GM21825 (cell line): ENCODE data around the gene ATP2A3.

Experiments
- ATAC-seq: cut with Tn5 transposase; IDR thresholded peaks from one replicate; pipeline ENCODE4 v1.9.1; 2021; ENCODE audit warnings: mild to moderate bottlenecking, moderate library complexity; ENCODE audit not compliant: unreplicated experiment

The ATP2A3 gene

DNA sequence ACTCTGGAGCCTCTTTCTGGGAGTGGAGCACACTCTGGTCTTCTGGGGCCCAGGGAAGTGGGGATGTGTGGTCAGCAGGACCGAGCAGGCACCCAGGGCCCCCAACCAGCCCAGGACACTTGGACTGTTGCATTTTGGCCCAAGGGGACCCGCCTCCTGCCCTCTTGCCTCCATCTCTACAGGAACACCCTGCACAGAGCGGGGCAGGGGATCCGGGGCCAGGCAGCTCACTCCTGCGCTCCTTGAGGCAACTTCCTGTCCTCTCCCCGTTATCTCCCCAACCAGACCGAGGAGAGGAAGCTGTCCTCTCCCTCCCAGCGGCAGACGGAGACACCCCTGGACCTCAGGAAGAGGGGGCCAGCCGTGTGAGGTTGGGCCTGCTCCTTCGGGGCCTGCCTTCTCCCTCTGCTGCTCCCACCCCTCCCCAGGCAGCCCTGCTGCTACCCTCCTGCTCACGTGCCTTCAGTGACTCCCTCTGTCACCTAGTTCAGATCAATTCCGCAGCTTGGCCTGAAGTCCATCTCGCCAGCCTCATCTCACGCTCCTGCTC, 10.0 kb upstream of the ATP2A3 start:
- ATAC-seq, result no peak

DNA sequence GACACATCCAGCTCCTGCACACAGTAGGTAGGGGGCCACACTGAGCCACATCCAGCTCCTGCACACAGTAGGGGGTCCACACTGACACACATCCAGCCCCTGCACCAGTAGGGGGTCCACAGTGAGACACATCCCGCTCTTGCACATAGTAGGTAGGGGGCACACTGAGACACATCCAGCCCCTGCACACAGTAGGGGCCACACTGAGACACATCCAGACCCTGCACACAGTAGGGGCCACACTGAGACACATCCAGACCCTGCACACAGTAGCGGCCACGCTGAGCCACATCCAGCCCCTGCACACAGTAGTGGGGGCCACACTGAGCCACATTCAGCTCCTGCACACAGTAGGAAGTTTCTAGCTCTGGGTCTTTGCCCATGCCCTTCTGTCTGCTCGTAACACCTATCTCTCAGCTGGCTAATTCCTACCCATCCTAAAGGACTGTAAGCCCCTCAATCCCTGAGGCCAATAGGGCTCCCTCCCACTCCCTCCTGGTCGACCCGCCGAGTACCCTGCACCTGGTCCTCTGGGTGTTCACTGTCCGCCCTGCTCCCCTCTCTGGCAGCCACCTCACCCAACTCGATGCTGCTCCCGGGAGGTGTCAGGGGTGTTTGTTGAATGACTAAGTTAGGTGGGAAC, 9.4 kb upstream of the ATP2A3 start:
- no peak for ATAC-seq

DNA sequence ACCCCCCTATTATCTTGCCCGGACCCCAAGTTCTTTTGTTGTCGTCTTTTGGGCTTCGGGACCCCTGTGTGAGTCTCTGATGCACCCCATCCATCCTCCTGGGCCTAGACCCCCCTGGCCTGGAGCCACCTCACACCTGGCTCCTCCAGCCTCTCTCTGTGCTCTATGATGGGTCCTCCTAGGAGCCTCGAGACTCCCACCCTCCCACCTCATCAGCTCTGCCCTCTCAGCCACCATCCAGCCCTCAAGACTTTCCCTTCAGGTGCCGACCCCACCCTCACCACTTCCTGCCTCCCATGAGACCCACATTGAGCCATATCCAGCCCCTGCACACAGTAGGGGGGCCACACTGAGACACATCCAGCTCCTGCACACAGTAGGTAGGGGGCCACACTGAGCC, 8.7 kb upstream of the ATP2A3 start:
- no peak for ATAC-seq

DNA sequence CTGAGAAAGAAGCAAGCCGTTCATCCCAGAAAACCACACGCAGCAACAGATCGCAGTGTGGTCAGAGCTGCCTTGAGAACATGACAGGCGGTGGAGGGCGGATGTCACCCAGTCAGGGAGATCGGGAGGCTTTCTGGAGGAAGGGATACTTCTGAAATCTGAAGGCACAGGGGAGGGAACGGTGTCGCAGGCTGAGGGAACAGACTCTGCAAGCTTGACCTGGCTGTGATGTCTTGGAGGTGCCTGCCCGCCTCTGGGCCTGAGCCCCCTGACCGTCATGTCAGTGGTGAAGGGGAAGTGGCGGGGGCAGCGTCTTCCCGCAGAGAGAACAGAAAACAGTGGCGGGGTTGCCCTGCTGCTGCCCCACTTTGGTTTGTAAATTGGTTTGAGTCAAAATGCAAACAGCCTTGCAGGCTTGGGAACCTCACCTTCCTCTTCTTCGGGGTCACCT, 8.1 kb upstream of the ATP2A3 start:
- no peak for ATAC-seq

DNA sequence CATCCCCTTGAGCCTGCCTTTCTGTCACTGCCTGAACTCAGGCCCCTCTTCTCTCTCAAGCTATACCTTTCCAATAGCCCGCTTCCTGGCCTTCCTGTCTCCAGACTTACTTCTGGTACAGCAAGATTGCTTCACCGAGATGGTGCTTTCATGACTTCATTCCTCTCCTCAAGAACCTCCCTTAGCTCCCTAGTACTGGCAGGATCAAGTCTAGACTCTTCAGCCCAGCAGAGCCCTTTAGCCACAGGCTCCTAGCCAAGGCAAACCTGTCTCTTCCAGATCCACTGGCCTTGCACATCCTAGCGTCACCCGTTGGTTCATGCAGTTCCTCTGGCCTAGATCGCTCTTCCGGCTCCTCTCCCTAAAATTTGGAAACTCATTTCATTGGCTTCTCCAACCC, 6.4 kb upstream of the ATP2A3 start:
- no peak for ATAC-seq

DNA sequence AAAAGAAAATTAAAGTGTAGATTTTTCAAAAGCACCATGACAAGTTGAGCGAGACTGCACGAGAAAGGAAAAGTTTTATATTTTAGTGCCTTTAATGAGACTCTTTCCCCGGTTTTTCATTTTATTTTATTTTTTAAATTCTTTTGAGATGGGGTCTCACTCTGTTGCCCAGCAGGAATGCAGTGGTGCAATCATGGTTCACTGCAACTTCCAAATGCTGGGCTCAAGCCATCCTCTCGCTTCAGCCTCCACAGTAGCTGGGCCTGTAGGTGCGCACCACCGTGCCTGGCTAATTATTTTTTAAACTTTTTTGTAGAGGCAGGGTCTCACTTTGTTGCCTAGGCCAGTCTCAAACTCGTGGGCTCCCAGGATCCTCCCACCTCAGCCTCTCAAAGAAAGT, 5.7 kb upstream of the ATP2A3 start:
- no peak for ATAC-seq

DNA sequence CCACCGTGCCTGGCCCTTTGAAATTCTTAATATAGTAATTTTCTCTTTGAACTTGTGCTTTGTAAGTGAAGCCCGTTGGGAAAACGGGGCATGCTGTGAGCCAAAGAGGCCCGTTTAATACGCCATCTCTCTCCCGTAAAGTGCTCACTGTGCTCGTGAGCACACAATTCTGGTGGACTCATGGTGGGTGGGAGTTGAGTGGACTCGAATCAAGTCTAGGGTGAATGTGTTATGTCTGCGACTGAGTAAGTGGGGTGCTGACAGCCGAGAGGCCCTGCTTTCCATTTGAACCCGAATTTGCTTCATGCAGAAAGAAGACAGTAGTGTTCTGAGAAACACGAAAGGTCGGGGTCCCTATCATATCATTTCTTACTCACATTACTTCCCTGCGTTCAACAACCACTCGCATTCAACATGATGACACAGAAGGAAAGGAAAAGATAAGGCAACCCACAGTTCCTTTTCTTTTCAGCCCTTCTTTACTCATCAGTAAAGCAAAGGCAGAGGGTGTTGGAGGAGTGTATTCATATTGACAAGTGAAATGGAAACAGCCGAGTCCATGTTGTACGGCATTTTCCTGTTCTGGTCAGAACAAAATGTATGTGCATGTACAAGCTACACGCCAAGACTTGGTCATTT, 4.8 kb upstream of the ATP2A3 start:
- ATAC-seq, result no peak

DNA sequence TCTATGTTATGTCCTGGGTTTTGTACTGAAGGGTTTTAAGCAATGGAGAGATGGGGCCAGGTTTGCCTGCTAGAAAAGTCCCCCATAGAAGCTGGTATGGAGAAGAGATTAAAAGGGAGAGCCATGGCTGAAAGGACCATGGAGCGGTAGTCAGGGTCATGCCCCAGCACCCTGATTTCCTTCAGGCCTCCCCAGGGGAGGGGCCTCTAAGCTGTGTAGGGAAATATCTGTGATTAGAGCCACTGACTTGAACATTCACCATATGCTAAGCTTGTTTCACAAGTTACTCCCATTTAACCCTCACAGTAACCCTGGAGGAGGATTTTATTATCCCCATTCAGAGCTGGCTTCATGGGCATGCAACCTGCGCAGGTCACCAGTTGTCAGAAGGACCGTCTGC, 3.8 kb upstream of the ATP2A3 start:
- ATAC-seq, result no peak

DNA sequence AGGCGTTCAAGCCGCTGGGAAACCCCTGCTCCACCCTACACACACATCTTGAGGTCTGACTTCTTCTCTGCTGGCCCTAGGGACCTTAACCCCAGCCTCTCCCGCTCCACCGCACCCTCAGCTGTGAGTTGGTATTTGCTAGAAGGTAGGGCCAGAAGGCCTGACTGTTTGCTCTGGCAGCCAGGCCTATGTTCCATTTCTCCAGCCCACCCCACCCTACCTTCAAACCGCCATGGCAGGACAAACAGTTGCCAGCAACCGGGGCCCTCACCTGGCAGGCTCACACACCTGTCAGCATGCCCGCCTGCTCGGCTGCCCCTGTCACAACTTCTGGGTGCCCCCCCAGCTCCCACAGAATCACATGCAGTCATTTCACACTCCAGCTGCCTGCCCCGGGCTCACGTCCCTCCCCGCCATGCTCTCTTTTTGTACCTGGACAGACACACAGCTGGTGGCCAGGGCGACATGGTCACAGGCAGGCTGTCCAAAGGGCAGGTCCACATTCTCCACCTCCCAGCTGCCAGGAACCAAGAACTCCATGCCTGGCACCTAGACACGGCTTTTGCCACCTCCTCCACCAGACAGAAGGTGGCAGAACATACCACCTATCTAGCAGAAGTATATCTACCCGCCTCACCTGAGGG, 2.6 kb upstream of the ATP2A3 start:
- no peak for ATAC-seq

DNA sequence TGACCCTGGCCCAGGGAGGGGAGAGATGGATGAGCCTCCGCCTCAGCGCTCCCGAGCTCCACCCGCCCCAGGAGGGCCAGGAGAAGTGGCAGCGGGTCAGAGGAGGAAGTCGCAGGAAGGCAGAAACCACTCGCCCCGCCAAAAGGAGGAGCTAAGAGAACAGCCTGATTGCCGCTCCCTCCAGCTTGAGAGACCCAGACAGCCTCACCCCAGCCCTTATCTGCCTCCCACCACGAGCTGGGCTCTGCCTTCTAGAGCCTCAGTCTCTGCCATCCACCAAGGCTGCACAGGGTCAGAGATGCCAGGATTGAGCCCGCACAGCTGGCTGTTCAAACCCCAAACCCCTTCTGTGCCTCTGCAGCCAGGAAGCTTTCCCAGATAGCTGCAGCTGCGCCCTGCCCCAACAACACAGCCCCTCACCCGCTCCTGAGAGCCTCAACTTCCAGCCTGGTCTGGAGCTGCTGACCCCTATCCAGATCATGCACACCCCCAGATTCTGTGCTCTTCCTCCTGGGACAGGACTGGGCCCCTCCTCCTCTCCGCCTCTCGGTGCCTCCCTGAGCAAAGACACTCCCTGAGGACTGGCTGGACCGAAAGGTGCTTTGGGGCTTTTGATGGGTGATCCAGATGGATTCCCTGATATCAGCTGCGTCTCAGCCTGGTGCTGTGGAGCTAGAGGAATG, 1.0 kb upstream of the ATP2A3 start:
- ATAC-seq, result no peak

DNA sequence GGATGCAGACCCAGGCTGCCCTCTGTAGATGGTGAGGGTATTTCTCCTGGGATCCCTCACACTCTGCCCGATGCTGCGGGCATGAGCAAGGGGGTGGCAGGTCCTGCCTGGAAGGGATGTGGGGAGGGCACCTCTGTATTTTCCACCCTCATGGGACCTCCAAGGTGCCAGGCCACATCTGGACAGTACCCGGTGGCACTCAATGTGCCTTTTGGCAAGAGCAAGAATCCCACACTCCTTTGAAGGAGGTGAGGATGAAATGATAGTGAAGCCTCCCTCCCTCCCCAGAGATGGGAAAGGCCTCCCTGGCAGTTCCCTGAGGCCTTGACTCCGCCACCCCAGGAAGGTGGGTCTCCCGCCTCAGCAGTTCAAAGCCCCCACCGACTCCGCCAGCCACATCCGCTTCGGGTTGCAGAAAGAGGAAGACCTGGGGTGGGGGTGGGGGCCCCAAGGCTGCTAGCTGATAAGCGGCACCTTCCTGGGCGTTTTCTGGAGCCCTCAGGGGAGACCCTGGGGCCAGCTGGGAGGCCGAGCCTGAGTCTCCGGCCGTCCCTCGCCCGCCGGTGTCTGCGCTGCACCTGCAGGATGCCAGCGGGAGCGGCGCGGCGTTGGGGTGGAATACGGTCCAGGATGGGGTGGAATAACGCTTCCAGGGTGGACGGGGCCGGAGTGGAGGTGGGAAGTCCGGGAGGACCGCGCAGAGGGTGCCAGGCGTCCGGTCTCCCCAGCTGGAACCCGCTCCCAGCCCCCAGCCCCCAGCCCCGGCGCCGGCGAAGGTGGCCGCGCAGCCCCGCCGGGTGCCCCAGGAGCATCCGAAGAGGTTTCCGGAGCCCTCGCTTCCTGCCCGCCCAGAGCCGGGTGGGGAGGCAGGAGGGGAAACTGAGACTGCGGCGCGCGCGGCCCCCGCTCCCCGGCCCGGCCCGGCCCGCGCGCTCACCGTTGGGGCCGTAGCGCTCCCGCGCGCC, 718 bp downstream of the ATP2A3 start:
- peak; percentile 4 for ATAC-seq

DNA sequence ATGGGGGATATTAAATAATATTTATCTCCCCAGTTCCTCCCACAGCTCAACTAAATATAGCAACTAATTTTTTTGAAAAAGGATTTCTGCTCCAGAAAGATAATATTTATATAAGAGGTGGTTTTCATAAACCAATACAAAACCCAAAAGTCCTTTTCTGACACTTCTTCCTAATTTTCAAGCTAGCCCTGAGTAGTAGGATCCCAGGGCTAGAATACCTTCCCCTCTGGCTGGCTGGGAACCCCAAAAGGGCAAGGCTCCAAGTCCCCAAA, 1.3 kb downstream of the ATP2A3 start:
- no peak for ATAC-seq

DNA sequence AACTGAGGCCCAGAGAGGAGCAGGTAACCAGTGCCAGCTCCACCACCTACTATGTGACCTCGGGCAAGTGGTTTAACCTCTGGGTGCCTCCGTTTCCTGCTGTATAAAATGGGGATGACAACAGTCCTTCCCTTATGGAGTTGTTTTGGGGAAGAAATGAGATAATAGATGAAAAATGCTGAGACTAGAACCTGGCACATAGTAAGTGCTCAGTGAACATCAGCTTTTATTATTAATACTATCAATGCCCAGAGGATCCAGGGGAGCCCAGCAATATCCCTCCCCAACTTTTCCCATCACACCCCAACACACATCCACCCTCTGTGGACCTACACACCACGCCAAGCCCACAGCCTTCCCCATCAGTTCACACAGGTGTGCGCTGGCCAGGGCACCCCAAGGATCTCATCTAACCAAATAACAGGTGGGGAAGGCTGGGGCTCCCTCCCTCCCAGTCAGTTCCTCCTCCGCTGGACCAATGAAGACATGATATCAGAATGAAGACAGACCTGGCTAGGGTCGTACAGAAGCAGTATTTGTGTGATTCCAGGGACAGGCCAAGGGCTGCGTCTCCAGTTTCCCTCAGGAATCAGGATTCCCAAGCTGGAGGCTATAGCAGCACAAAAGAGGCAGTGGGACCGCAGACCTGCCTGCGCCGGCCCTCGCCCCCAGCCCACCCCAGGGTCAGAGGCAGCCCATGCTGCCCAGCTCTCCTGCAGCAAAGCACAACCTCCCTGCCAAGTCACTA, 1.8 kb downstream of the ATP2A3 start:
- ATAC-seq, result no peak

DNA sequence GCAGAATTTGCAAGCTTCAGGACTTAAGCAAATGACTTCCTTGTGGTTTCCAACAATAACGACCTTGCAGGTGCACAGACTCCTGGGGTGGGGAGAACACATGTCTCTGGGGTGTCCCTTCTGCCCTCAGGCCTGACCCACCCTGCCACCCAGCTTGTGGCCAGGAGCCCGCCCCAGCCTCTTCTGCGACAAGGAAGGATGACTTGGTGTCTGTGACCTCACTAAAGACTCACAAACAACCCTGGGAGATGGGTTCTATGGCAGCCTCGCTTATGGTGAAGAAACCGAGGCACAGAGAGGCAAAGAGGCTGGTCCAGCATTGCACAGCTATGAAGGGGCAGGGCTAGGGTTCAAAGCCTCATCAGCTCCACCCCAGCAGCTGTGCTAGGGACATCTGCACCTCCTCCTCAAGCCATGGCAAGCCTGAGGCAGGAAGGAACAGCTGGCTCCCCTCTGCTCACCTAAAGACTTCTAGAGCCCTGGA, 2.6 kb downstream of the ATP2A3 start:
- no peak for ATAC-seq

DNA sequence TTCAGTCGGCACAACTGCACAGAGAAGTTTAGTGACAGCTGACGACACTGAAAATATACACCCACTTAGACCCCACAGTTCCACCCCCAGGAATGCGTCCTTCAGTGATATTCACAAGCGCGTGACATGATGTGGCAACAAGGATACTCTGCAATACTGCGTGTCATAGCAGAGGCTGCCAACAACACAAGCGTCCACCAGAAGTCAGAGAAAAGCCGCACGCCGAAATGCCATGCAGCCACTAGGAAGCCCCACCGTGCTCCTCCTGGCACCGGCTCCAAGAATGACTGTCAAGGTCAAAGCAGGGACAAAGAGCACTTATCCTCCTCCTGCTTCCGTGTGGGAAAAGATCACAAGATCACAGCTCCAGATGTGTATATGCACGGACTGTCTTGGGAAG, 3.5 kb downstream of the ATP2A3 start:
- no peak for ATAC-seq

DNA sequence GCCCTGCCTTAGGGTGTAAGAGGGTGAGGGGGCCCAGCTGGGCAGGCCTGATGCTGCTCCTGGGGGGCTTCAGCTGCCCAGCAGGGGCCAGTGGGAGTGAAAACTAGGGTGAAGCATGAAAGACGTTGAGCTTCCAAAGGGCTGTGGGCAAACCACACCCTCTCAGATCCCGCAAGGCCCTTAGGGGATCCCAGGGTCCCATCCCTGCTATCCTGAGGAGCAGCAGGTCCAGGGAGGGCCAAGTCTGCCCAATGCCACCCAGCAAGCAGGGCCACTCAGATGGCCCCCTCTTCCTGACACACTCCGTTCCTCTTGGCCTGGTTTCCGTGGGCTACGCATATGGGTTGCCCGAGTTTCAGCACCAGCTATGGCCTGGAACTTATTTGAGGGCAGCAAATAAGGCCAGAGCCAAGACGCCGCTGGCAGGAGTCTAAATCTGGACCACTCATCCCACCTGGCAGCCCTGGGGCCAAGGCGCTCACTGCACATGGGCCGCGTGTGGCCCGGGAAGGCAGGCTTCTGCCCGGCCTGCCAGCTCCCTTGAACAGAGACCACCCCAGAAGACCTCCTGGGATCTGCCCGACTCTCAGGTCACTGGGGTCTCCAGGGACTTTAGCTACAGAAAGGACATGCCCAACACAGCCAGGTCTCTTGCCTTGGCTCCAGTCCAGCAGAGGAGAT, 4.2 kb downstream of the ATP2A3 start:
- no peak for ATAC-seq

DNA sequence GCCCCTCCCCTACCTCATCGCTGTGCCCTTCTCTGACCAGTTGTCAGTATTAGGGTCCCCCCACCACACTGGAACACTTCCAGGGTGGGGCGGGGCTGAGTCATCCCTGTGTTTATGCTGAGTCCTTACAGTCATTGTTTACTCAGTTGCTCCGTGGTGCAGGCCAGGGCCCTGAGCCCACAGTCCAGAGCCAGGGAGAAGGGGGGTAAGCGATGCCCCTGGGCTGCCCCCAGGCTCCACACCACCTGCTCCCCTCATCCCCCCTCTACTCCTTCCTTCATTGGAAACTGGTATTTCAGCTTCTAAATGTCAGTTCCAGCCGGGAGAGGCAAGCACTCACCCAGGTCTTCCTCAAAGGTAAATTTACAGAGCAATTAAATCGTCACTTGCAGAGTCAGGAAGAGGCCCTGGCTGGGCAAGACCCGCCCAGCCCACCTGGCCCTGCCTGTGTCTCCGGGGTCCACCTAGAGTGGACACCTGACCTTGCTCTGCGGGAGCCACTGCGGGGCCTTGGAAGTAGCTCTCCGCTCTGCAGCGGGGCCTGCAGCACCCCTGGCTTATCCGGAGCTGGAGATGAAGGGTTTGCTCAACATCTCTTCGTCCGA, 4.8 kb downstream of the ATP2A3 start:
- ATAC-seq, result no peak

DNA sequence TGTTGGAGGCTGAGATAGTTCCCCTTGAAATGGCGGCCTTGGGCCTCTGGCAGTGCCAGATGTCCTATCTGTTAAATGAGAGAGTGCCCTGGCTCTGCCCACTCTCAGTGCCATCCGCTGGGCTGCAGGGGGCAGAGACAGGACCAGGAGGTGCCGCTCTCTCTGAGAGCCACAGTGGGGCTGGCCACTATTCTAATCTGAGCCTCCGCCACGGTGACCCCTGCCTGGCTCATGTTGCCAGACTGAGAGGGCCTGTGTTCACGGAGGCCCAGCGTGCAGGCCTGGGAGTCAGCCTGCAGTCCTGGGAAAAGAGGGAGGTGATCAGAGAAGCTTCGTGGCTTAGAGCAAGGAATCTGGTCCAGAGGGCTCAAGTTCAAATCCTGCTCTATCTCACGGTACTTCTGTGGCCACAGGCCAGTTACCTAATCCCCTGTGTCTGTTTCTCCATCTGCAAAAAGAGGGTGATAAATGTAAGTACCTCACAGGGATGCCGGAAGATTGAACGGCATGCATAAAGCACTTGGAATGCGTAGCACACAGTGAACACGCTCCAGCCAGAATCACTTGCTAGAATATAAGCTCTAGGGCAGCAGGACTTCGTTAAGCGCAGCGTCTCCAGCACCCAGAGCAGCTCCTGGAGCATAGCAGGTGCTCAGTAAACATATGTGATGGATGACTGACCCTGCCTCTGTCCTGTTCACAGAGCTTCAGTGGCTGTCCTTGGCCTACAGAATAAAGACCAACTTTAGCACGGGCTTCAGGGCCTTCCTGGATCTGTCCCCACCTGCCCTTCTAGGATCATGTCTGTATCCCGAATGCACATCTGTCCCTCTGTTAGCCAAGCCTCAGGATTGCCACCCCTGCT, 6.3 kb downstream of the ATP2A3 start:
- no peak for ATAC-seq
